GM12873 (cell line): ENCODE results near the gene ITPK1.

Source experiments
- CTCF ChIP-seq: IDR thresholded peaks from 2 replicates; pipeline ENCODE4 v1.5.1; 2012; ENCODE audit warnings: low read depth, mild to moderate bottlenecking, moderate library complexity, low read length, control low read depth; ENCODE audit not compliant: insufficient read depth; ENCODE audit errors: missing control alignments

The ITPK1 gene

GRCh38 chr14:92920001-92920400 lies 195.7 kb downstream of the ITPK1 start:
- no peak for TF ChIP-seq CTCF

GRCh38 chr14:92917956-92918355 lies 197.8 kb downstream of the ITPK1 start:
- no peak for TF ChIP-seq CTCF

GRCh38 chr14:92917041-92917940 lies 198.4 kb downstream of the ITPK1 start:
- TF ChIP-seq CTCF: no peak

- no peak for TF ChIP-seq CTCF
Measured at GRCh38 chr14:92916201-92916600, 199.5 kb downstream of the ITPK1 start.

GRCh38 chr14:92914087-92914656 lies 201.6 kb downstream of the ITPK1 start:
- TF ChIP-seq CTCF: no peak

GRCh38 chr14:92907316-92907911 lies 208.3 kb downstream of the ITPK1 start:
- no peak for TF ChIP-seq CTCF

- TF ChIP-seq CTCF: no peak
Measured at GRCh38 chr14:92906823-92907222, 208.9 kb downstream of the ITPK1 start.
